ENCODE results near the gene OBSCN. TPM values are rescaled to one million over a fixed set of nuclear protein-coding genes. Genes with fewer than 3 reads are reported as not detected.
A peak's percentile ranks its signal among the peaks of the same experiment; 100 is the strongest.

Gene OBSCN
- total and polyA plus RNA-seq, 4 donors: 0.54 to 5.6 (median 2.7) TPM

DNA sequence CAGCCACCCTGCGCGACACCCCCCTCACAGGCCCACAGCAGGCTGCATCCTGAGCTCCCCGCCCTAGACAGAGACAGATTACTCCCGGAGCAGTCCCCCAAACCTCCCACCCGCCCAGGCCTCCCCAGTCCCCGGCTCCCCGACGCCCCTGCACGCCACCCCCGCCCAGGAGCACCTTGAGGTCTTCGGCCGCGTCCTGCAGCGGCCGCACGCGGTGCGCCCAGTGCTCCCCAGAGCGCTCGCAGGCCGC lies 198.1 kb downstream of the OBSCN start:
- Histone ChIP-seq H3K36me3 (ENCODE audit: control insufficient read depth in 4 of 4, insufficient read depth in 3 of 4, low read depth in 1 of 4, low read length in 3 of 4) (peaks cover 0 to under 1% (median 0%) of the 10 kb centered on the region in 4 donors), H3K4me3 (ENCODE audit: low read depth in 1 of 3, low read length in 3 of 3) (peak overlapping the region; percentile 78 to 94 (median 91)), H3K27me3 (ENCODE audit: control insufficient read depth in 4 of 4, insufficient read depth in 4 of 4, low read length in 3 of 4) (no peaks in the 10 kb centered on the region), H3K9me3 (ENCODE audit: control insufficient read depth in 4 of 4, low read length in 3 of 4) (no peaks in the 10 kb centered on the region), H3K9ac (ENCODE audit: low read depth in 1 of 2, low read length in 2 of 2) (peak overlapping the region in 1 of 2 donors; percentile 2), H3K4me1 (ENCODE audit: control insufficient read depth in 4 of 4, insufficient read depth in 4 of 4, low read length in 3 of 4) (peaks cover 8 to 20% (median 15%) of the 10 kb centered on the region in 4 donors), H3K27ac (ENCODE audit: low read depth in 1 of 2, low read length in 2 of 2) (no peak overlapping the region)
- TF ChIP-seq NR2F2 (IDR thresholded peaks at IDR 0.05): no peak
- TF ChIP-seq EGR1 (IDR thresholded peaks at IDR 0.05; ENCODE audit: low read depth in 2 of 2): no peak
- no peak for TF ChIP-seq RXRA (IDR thresholded peaks at IDR 0.05)
- peak; percentile 57 for DNase-seq (ENCODE audit: low spot score)
- 1% methylated on average over 21 of the region's 21 CpGs for WGBS

- peaks cover 8 to 20% (median 15%) of the 10 kb centered on the region in 4 donors for H3K4me1 ChIP-seq (ENCODE audit: control insufficient read depth in 4 of 4, insufficient read depth in 4 of 4, low read length in 3 of 4)
- WGBS: 40% methylated on average over 29 of the region's 29 CpGs
- no peak for DNase-seq (ENCODE audit: low spot score)
- no peaks in the 10 kb centered on the region for H3K9me3 ChIP-seq (ENCODE audit: control insufficient read depth in 4 of 4, low read length in 3 of 4)
- H3K27me3 ChIP-seq (ENCODE audit: control insufficient read depth in 4 of 4, insufficient read depth in 4 of 4, low read length in 3 of 4): no peaks in the 10 kb centered on the region
- TF ChIP-seq FOXA1 (IDR thresholded peaks at IDR 0.05) (no peak), FOXA2 (IDR thresholded peaks at IDR 0.05) (no peak), GABPA (IDR thresholded peaks at IDR 0.05 in 1 of 2, conservative IDR thresholded peaks at IDR 0.05 in 1 of 2) (no peak), EGR1 (IDR thresholded peaks at IDR 0.05; ENCODE audit: low read depth in 2 of 2) (no peak), ZBTB33 (IDR thresholded peaks at IDR 0.05) (no peak), CTCF (IDR thresholded peaks at IDR 0.05; ENCODE audit: low read depth, low read length, missing input control) (no peak), HNF4G (IDR thresholded peaks at IDR 0.05) (no peak), REST (IDR thresholded peaks at IDR 0.05) (no peak)
- TF ChIP-seq, protein P1, sequence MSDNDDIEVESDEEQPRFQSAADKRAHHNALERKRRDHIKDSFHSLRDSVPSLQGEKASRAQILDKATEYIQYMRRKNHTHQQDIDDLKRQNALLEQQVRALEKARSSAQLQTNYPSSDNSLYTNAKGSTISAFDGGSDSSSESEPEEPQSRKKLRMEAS (IDR thresholded peaks at IDR 0.05): no peak
- no peak overlapping the region for H3K9ac ChIP-seq (ENCODE audit: low read depth in 1 of 2, low read length in 2 of 2)
- peak overlapping the region in 2 of 3 donors; percentile 69 to 91 for H3K4me3 ChIP-seq (ENCODE audit: low read depth in 1 of 3, low read length in 3 of 3)
- H3K27ac ChIP-seq (ENCODE audit: low read depth in 1 of 2, low read length in 2 of 2): peak overlapping the region in 1 of 2 donors; percentile 27
- no peaks in the 10 kb centered on the region for H3K36me3 ChIP-seq (ENCODE audit: control insufficient read depth in 4 of 4, insufficient read depth in 3 of 4, low read depth in 1 of 4, low read length in 3 of 4)
These were observed 199.5 kb downstream of the OBSCN start for GRCh38 chr1:228407106-228408040.
